GM21423 (cell line): ENCODE data around the gene DLX6.

Source experiments
- ATAC-seq: cut with Tn5 transposase; IDR thresholded peaks from one replicate; pipeline ENCODE4 v1.9.1; 2021; ENCODE audit warnings: mild to moderate bottlenecking, moderate library complexity; ENCODE audit not compliant: unreplicated experiment

Gene DLX6

GRCh38 chr7:96995406-96996110, 9.8 kb upstream of the DLX6 start:
- ATAC-seq: no peak

- no peak for ATAC-seq
These were observed 9.0 kb upstream of the DLX6 start for GRCh38 chr7:96996111-96996957.

GRCh38 chr7:96996958-96997511, 8.3 kb upstream of the DLX6 start:
- ATAC-seq: no peak

DNA sequence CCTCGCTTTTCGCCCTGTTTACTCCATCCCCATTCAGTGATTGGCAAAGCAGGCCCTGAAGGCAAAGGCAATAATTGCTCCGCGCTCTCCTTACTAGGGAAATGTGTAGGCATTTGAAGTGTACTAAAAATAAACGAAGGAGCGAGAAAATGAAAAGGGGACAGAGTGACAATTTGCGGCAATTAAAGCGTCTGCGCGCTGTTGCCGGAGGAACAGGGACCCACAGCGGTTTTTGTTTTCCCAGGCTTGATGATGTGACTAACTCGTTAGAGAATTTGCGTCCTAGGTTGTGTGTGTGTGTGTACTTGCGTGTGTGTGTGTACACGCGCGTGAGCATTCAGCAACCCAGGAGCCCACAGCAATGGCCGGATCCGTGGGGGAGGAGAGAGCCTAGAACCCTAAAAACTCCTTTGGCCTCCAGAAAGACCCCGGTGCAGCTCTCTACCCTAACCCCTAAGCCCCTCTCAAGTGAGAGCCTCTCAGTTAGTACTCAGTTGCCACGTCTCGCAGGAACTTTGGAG, 7.8 kb upstream of the DLX6 start:
- ATAC-seq: no peak

GRCh38 chr7:96998333-96998732, 7.0 kb upstream of the DLX6 start:
- no peak for ATAC-seq

DNA sequence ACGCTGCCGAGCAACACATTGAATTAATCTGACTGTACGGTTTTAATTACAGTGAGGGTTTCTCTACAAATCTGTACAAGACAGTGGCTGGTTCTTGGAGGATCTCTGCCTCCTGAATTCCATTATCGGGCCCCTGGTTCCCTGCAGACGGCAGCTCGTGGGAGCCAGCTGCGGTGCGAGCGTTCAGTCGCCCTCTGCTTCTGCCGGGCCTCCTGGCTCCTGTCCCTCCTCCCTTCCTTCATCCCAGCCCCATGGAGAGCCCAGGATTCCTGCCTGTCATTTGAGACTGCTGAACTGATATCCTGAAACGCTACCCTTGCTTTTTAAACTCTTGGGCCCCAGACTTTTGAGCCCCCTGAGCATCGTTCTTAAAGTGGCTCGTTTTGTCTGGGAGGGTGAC, 6.6 kb upstream of the DLX6 start:
- ATAC-seq: no peak

- ATAC-seq: no peak
These were observed 4.1 kb upstream of the DLX6 start for GRCh38 chr7:97001221-97001620.

DNA sequence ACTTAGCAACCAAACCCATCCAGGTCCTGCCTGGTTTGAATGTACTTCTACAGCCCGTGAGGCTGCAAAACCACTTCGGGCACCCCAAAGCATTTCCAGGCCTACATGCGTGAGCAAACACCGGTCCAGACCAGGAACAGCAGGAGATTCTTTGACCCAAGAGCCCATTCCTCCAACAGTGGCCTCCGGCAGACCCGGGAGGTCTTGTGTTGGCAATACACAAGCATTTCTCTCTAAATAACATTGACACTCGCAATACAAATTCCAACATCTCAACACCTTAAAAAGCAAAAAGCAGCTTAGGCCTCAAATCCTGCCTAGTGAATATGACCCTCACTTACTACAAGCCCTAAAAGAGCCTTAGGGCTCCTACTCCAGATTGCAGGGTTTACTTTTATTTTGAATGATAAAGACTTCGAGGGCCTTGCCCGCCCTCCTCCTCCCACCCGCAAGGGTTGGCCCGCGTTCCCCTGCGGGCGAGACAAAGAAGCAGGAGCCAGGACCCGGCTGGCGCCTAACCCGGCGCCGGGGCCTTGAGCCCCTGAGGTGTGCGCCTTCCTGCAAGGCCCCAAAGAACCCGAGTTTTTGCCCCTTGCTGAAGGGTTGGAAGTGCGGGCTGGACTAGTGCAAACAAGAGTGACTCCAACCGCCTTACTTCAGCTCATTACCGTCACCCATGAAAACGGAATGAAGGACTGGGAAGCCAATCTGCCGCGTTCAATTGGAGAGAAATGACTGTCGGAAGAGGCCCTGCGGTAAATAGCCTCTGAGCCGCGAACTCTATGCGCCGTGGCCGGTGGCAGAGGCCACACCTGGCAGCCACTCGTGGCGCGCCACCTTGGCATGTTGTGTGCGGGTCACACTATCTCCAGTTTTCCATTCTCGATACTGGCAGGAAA, 3.4 kb upstream of the DLX6 start:
- ATAC-seq: no peak

- ATAC-seq: no peak
These were observed 2.6 kb upstream of the DLX6 start for GRCh38 chr7:97002555-97003261.

- no peak for ATAC-seq
These were observed 1.8 kb upstream of the DLX6 start for GRCh38 chr7:97003262-97004246.

DNA sequence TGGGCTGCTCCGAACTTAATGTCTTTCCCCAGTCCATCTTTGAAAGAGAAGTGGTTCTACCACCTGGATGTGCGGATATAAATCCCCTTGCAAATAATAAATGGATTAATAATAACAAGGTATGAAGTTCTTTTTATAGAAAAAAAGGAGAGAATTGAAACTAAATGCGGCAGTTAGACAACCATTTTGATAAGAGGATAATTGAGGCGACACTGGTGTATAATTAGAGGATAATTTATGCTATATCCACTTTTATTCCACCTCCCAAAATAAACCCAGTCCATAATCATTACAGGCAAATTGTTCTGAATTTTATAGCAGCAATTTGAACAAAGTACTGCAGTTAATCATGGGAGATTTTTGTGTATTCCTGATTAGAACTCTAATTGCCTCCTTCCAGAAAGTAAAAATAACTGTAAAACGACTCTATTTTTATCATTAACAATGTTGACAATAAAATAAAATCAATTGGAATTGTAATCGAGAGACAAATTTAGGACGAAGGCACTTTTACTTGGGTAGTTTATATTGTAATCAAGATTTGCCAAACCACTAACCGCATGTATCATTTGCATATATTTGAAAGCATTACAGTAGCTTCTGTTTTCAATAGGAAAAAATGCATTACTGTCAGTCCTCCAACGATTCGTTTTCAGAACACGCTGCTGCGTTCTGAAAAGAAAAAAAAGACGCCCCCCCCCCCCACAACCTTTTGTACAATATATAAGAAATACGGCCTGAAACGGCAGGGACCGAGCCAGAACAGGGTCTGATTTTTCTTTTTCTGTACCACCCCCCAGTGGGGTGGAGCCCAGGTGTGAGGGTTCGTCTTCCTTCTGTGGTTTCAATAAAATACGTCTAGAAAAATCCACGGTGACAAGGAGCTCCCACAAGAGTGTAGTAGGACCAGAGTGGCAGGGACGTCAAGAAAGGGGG, 838 bp upstream of the DLX6 start:
- ATAC-seq: no peak

GRCh38 chr7:97006055-97006815, 882 bp downstream of the DLX6 start:
- peak; percentile 52 for ATAC-seq

GRCh38 chr7:97006816-97007582, 1.6 kb downstream of the DLX6 start:
- ATAC-seq: no peak

DNA sequence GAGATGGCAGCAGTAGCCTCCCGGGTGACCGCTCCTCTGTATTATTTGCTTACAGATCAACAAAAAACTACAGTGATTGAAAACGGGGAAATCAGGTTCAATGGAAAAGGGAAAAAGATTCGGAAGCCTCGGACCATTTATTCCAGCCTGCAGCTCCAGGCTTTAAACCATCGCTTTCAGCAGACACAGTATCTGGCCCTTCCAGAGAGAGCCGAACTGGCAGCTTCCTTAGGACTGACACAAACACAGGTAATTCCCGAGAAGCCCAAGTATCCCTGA, 2.2 kb downstream of the DLX6 start:
- no peak for ATAC-seq

DNA sequence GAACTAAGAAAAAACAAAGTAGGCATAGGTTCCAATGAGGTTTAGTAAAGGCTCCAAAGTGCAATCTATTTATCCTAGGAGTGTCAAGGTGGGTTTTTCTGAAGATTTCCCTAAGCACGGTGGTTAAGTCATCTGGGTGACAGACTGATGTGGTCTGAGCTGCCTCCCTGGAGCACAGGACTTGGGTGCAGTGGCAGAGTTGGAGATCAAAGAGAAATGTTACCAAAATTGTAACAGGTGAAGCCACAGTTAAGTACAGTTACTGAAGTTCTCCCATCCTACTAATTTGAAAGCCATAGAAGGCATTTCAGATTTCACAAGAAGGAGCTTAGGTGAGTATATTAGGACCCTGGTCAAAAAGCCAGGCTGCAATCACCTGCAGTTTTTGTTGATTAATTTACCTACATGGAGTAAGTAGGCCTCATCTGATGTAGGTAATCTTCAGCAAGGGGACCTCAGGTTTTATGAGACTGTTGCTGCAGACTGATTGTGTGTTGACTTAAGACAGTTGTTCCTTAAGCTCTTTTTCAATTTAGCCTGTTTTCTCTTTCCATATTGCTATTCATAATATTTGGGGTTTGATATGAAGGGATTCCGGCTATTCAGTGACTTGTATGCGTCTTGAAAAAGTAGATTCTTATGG, 3.0 kb downstream of the DLX6 start:
- ATAC-seq: no peak
